Middle frontal gyrus (tissue), 1 donor: ENCODE data around the gene MT1HL1.
A peak's percentile ranks its signal among the peaks of the same experiment; 100 is the strongest.
"Not testable (repeated sequence)": the region's sequence is repeated elsewhere in the genome, so short reads cannot be mapped to it uniquely, and the experiment has no call there.

ENCODE experiments used
- DNase-seq: peaks from one replicate; pipeline ENCODE4 v3.0.0-alpha.2; 2015; ENCODE audit warnings: low spot score; ENCODE audit errors: extremely low spot score

Gene MT1HL1

GRCh38 chr1:237016626-237017025 lies 12.4 kb upstream of the MT1HL1 start:
- DNase-seq, result no peak

GRCh38 chr1:237013608-237014007 lies 9.4 kb upstream of the MT1HL1 start:
- DNase-seq, result no peak

- DNase-seq, result no peak
Measured at GRCh38 chr1:237012788-237013383, 8.6 kb upstream of the MT1HL1 start.

GRCh38 chr1:237012361-237012760 lies 8.1 kb upstream of the MT1HL1 start:
- no peak for DNase-seq

GRCh38 chr1:237011432-237011831 lies 7.2 kb upstream of the MT1HL1 start:
- DNase-seq, result no peak

GRCh38 chr1:237009611-237010010 lies 5.4 kb upstream of the MT1HL1 start:
- no peak for DNase-seq

GRCh38 chr1:237007147-237007881 lies 3.1 kb upstream of the MT1HL1 start:
- DNase-seq, result no peak

- no peak for DNase-seq
Measured at GRCh38 chr1:237005674-237006073, 1.4 kb upstream of the MT1HL1 start.

- DNase-seq, result no peak
Measured at GRCh38 chr1:237003516-237003915, 725 bp downstream of the MT1HL1 start.

GRCh38 chr1:237000191-237000590 lies 4.0 kb downstream of the MT1HL1 start:
- DNase-seq, result no peak

GRCh38 chr1:236998546-236998945 lies 5.7 kb downstream of the MT1HL1 start:
- DNase-seq, result no peak

- no peak for DNase-seq
Measured at GRCh38 chr1:236997882-236998281, 6.4 kb downstream of the MT1HL1 start.

GRCh38 chr1:236997361-236997760 lies 6.9 kb downstream of the MT1HL1 start:
- no peak for DNase-seq

- DNase-seq, result no peak
Measured at GRCh38 chr1:236994450-236994849, 9.8 kb downstream of the MT1HL1 start.

- DNase-seq, result no peak
Measured at GRCh38 chr1:236992449-236992848, 11.8 kb downstream of the MT1HL1 start.

- no peak for DNase-seq
Measured at GRCh38 chr1:236990052-236990445, 14.2 kb downstream of the MT1HL1 start.

GRCh38 chr1:236989290-236990051 lies 14.8 kb downstream of the MT1HL1 start:
- DNase-seq, result no peak

GRCh38 chr1:236983818-236984217 lies 20.4 kb downstream of the MT1HL1 start:
- no peak for DNase-seq

GRCh38 chr1:236982380-236982779 lies 21.9 kb downstream of the MT1HL1 start:
- no peak for DNase-seq

GRCh38 chr1:236981431-236981830 lies 22.8 kb downstream of the MT1HL1 start:
- DNase-seq, result not testable (repeated sequence)

- peak; percentile 11 for DNase-seq
Measured at GRCh38 chr1:236980673-236981072, 23.6 kb downstream of the MT1HL1 start.

- DNase-seq, result peak; percentile 71
Measured at GRCh38 chr1:236979149-236979900, 24.9 kb downstream of the MT1HL1 start.
